Skeletal muscle tissue (tissue), 4 donors: Measurements from ENCODE around the gene PSMB1. TPM values are rescaled to one million over a fixed set of nuclear protein-coding genes. Genes with fewer than 3 reads are reported as not detected.

ENCODE experiments used
- H3K27ac ChIP-seq: one replicate; pipeline ENCODE4 v1.7.0; 2013; ENCODE audit warnings: mild to moderate bottlenecking, low read depth, low read length, inconsistent platforms
- H3K27me3 ChIP-seq, 3 donors: one replicate each; pipeline ENCODE4 v1.7.0; 2013; ENCODE audit warnings: low read length in 3 of 3; ENCODE audit not compliant: control insufficient read depth in 3 of 3, insufficient read depth in 3 of 3
- H3K36me3 ChIP-seq, 3 donors: one replicate each; pipeline ENCODE4 v1.7.0; 2013; ENCODE audit warnings: low read length in 3 of 3; ENCODE audit not compliant: control insufficient read depth in 3 of 3, insufficient read depth in 3 of 3
- H3K4me1 ChIP-seq, 3 donors: one replicate each; pipeline ENCODE4 v1.7.0; 2013; ENCODE audit warnings: low read length in 3 of 3, mild to moderate bottlenecking in 3 of 3; ENCODE audit not compliant: control insufficient read depth in 3 of 3, insufficient read depth in 3 of 3
- H3K4me3 ChIP-seq, 3 donors: one replicate each; pipeline ENCODE4 v1.7.0; 2013; ENCODE audit warnings: low read length in 3 of 3
- H3K9ac ChIP-seq, 3 donors: one replicate each; pipeline ENCODE4 v1.7.0; 2013; ENCODE audit warnings: low read length in 3 of 3, mild to moderate bottlenecking in 3 of 3, moderate library complexity in 2 of 3, low read depth in 1 of 3
- H3K9me3 ChIP-seq, 3 donors: one replicate each; pipeline ENCODE4 v1.7.0; 2013; ENCODE audit warnings: low read length in 3 of 3; ENCODE audit not compliant: control insufficient read depth in 3 of 3
- total RNA-seq: library from RNA; depleted of rRNA; stranded (reverse); fragments of >200 nt; gene quantifications from one replicate; pipeline ENCODE4 v1.2.3, GENCODE V29; 2014
- donor health status: Osteomylitis.

Gene PSMB1
- 244 TPM for total RNA-seq

DNA sequence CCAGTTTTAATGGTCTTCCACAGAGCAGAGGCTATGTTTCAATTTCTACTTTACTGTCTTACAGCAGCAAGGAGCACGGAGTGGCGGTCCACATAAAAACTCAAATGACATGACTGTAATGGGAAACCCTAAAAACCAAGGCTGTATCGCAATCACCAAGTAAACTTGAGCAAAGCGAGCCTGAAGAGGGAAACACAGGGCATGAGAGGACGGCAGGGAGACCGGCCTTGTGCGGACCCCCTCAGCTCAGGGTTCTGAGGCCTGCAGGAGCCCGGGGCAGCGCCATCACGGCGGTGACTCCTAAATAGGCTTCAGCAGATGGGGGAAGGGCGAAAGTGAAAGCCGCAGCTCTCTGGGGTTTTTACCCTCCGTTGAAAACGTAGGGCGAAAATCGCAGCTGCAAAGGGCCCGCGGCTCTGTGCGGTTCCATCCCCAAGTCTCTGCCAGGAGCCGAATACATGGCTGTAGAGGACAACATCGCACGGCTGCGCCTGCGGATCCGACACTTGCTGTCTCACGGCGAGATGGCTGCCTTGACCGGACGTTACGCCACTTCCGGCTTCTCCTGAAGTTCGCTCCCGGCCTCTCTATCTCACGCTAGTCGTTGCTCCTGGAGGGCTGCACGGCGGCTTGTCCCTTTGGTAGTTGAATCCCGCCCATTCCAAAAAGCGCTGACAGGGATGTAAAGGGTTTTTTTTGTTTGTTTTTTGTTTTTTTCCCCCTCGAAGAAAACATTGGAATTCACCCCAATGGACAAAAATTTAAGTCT is at the start of gene PSMB1:
Gene PSMB1 (minus strand): TSS at position 543 of the 769 bp plus-strand sequence. CDS start 65 bp downstream, at position 478.
- H3K27ac ChIP-seq, result peak within 1 kb of the TSS; percentile 98
- no peaks in the 10 kb centered on the region for H3K9me3 ChIP-seq
- peak within 1 kb of the TSS; percentile 93 to 98 (median 98) for H3K4me3 ChIP-seq
- peaks cover 5 to 19% (median 6%) of the 10 kb centered on the region in 3 donors for H3K36me3 ChIP-seq
- H3K27me3 ChIP-seq, result no peaks in the 10 kb centered on the region
- H3K9ac ChIP-seq, result peak within 1 kb of the TSS; percentile 95 to 100 (median 97)
- H3K4me1 ChIP-seq, result peaks cover 35 to 43% (median 38%) of the 10 kb centered on the region in 3 donors

GRCh38 chr6:170597278-170597677 is 44.2 kb upstream of the PSMB1 start:
- H3K9ac ChIP-seq, result no peak overlapping the region
- H3K27ac ChIP-seq, result no peak overlapping the region
- H3K36me3 ChIP-seq, result no peaks in the 10 kb centered on the region
- peaks cover 0 to 3% (median 2%) of the 10 kb centered on the region in 3 donors for H3K27me3 ChIP-seq
- no peaks in the 10 kb centered on the region for H3K9me3 ChIP-seq
- H3K4me3 ChIP-seq, result no peak overlapping the region
- no peaks in the 10 kb centered on the region for H3K4me1 ChIP-seq

- Histone ChIP-seq H3K27ac (no peak overlapping the region), H3K9me3 (no peaks in the 10 kb centered on the region), H3K4me1 (no peaks in the 10 kb centered on the region), H3K4me3 (no peak overlapping the region), H3K9ac (no peak overlapping the region), H3K36me3 (no peaks in the 10 kb centered on the region), H3K27me3 (peaks cover 0 to 3% (median 2%) of the 10 kb centered on the region in 3 donors)
Observed at GRCh38 chr6:170596426-170596825, 43.3 kb upstream of the PSMB1 start.

DNA sequence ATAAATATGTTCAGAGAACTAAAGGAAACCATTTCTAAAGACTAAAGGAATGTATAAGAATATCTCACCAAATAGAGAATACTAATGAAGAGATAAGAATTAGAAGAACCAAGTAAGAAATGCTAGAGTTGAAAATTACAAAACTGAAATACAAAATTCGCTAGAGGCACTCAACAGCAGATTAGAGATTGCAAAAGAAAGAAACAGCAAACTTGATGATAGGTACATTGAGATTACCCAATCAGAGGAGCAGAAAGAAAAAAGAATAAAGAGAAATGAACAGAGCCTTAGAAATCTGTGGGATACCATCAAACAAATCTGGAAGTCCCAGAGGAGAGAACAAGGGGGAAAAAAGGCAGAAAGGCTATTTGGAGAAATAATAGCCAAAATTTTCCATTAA is 37.6 kb upstream of the PSMB1 start:
- no peaks in the 10 kb centered on the region for H3K27me3 ChIP-seq
- H3K9ac ChIP-seq, result no peak overlapping the region
- H3K9me3 ChIP-seq, result peaks cover 0 to 2% (median 0%) of the 10 kb centered on the region in 3 donors
- no peak overlapping the region for H3K27ac ChIP-seq
- no peaks in the 10 kb centered on the region for H3K36me3 ChIP-seq
- H3K4me3 ChIP-seq, result no peak overlapping the region
- no peaks in the 10 kb centered on the region for H3K4me1 ChIP-seq

DNA sequence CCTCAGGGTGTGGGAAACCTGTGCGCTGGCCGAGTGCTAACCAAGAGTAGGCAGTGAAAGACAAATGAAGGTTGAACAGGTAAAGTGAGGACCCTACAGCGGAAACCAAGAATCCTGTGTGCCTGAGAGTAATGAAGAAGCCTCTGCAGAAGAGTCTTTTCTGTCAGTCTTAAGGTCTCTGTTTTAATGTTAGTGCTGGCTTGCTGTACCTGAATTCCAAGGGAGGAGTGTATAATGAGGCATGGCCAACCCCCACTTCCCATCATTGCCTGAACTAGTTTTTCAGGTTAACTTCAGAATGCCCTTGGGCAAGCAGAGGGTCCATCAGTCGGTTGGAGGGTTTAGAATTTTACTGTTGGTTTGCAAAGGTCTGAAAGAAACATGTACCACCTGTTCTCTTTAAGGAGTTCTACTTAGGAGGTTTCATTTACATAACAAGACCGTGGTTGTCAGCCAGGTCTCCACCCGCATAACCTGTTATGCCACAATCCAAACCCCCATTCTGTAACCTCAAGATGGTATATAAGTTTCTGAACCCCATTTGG is 31.9 kb upstream of the PSMB1 start:
- Histone ChIP-seq H3K36me3 (peaks cover 15 to 22% (median 20%) of the 10 kb centered on the region in 3 donors), H3K27ac (peak overlapping the region; percentile 82), H3K9ac (peak overlapping the region; percentile 89 to 93 (median 93)), H3K4me3 (peak overlapping the region; percentile 94 to 98 (median 95)), H3K4me1 (peaks cover 13 to 16% (median 14%) of the 10 kb centered on the region in 3 donors), H3K27me3 (no peaks in the 10 kb centered on the region), H3K9me3 (no peaks in the 10 kb centered on the region)

DNA sequence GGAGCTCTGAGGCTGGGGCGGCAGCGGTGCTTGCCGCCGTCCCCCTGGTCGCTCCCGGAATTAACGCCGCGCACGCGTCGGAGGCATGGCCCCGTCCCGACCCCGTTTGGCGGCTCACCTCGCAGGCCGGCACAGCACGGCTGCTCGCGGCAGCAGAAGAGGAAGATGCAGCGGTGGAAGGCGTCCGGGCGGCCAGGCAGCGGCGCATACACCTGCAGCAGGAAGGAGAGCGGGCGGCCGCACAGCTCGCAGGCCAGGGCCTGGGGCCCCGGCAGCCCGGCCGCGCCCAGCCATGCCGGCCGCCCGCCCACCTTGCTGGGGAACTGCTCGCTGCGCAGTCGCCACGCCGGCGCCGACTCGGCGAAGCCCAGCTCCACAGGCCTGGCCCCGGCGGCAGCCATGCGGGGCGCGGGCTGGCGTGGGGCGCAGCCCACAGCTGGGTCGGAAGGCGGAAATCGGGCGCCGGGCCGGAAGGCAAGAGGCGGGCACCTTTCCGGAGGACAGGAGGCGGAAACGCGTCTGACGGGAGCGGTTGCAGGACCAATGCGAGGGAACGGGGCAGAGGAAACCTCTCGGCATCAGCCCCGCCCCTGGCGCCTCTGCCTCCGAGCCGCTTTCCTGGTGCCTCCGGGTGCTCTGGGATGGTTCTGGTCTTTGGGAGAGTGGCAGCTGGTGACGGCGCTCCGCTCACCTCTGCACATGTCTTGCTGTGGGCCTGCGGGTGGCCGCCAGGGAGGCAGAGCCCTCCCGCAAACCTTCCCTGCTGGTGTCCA is 31.3 kb upstream of the PSMB1 start, which contains the start of gene PDCD2:
Gene PDCD2 (minus strand): TSS at position 457 of the 773 bp plus-strand sequence. CDS start 56 bp downstream, at position 401.
- Histone ChIP-seq H3K4me1 (peaks cover 13 to 16% (median 14%) of the 10 kb centered on the region in 3 donors), H3K36me3 (peaks cover 15 to 28% (median 26%) of the 10 kb centered on the region in 3 donors), H3K9ac (peak within 1 kb of the TSS; percentile 89 to 93 (median 93)), H3K9me3 (no peaks in the 10 kb centered on the region), H3K4me3 (peak within 1 kb of the TSS; percentile 94 to 98 (median 95)), H3K27ac (peak within 1 kb of the TSS; percentile 82), H3K27me3 (no peaks in the 10 kb centered on the region)

DNA sequence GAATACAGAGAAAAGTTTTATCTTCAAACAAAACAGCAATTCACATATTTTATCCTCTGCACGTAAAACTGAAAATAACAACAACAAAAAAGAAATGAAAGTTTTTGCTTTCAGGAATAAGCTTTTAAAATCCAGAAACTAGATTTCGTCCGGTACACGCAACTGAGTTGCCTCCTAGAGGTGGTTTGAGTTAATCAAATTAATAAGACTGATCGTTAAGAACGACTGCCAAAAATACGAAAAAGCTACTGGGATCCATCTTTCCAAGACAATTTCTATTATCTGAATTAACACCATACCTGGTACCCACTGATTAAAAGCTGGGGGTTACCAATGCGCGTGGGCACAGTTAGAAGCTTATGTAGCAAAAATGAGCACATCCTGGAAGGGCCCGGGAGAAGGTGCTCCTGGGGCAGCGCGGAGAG is 30.7 kb upstream of the PSMB1 start:
- H3K4me1 ChIP-seq, result peaks cover 13 to 16% (median 14%) of the 10 kb centered on the region in 3 donors
- H3K36me3 ChIP-seq, result peaks cover 15 to 33% (median 32%) of the 10 kb centered on the region in 3 donors
- no peaks in the 10 kb centered on the region for H3K9me3 ChIP-seq
- peak overlapping the region; percentile 94 to 98 (median 95) for H3K4me3 ChIP-seq
- H3K27ac ChIP-seq, result peak overlapping the region; percentile 7
- peak overlapping the region; percentile 87 to 93 (median 93) for H3K9ac ChIP-seq
- no peaks in the 10 kb centered on the region for H3K27me3 ChIP-seq

- no peak overlapping the region for H3K27ac ChIP-seq
- H3K27me3 ChIP-seq, result no peaks in the 10 kb centered on the region
- peaks cover 26 to 64% (median 62%) of the 10 kb centered on the region in 3 donors for H3K36me3 ChIP-seq
- H3K9ac ChIP-seq, result no peak overlapping the region
- H3K9me3 ChIP-seq, result no peaks in the 10 kb centered on the region
- H3K4me1 ChIP-seq, result peaks cover 3 to 7% (median 6%) of the 10 kb centered on the region in 3 donors
- H3K4me3 ChIP-seq, result no peak overlapping the region
Observed at GRCh38 chr6:170578909-170579308, 25.8 kb upstream of the PSMB1 start.

- Histone ChIP-seq H3K36me3 (peaks cover 22 to 72% (median 69%) of the 10 kb centered on the region in 3 donors), H3K9me3 (no peaks in the 10 kb centered on the region), H3K27me3 (no peaks in the 10 kb centered on the region), H3K27ac (no peak overlapping the region), H3K4me3 (no peak overlapping the region), H3K4me1 (no peaks in the 10 kb centered on the region), H3K9ac (no peak overlapping the region)
Observed at GRCh38 chr6:170575250-170575649, 22.1 kb upstream of the PSMB1 start.
